Choroid plexus epithelial cell (primary cell): ENCODE measurements around the gene NEDD4L.

ENCODE experiments used
- DNase-seq: peaks from one replicate; pipeline ENCODE4 v3.0.0-alpha.2; 2010; ENCODE audit warnings: low read depth
- H3K4me3 ChIP-seq: 2 replicates; pipeline ENCODE4 v1.5.1; 2011; ENCODE audit warnings: low read depth, mild to moderate bottlenecking, control low read depth, low read length, moderate library complexity
- CTCF ChIP-seq: conservative IDR thresholded peaks from 2 replicates; pipeline ENCODE4 v1.5.1; 2011; ENCODE audit warnings: low read depth, mild to moderate bottlenecking, control low read depth, inconsistent platforms, low read length, moderate library complexity

Gene NEDD4L

DNA sequence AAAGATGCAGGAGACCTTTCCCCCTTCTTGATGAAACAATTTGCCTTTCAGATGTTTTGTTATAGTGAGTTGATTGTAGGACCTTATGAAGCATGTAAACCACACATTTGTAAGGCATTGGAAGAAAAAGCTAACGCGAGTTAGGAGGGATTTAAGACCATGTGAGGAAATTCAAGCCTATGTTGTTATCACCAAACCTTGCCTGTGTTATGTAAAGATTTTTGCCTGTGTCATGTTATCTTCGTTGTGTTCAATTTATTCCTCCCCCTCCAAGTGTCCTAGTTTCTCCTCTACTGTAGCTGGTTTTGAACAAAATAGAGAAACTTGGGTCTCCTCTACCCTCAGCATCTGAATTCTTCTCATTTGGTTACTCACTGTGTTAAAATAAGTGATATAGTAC lies 173.0 kb downstream of the NEDD4L start:
- no peak for TF ChIP-seq CTCF
- no peak for DNase-seq
- H3K4me3 ChIP-seq: no peak overlapping the region

GRCh38 chr18:58218117-58218516 lies 174.1 kb downstream of the NEDD4L start:
- no peak overlapping the region for H3K4me3 ChIP-seq
- peak; percentile 46 for DNase-seq
- no peak for TF ChIP-seq CTCF

DNA sequence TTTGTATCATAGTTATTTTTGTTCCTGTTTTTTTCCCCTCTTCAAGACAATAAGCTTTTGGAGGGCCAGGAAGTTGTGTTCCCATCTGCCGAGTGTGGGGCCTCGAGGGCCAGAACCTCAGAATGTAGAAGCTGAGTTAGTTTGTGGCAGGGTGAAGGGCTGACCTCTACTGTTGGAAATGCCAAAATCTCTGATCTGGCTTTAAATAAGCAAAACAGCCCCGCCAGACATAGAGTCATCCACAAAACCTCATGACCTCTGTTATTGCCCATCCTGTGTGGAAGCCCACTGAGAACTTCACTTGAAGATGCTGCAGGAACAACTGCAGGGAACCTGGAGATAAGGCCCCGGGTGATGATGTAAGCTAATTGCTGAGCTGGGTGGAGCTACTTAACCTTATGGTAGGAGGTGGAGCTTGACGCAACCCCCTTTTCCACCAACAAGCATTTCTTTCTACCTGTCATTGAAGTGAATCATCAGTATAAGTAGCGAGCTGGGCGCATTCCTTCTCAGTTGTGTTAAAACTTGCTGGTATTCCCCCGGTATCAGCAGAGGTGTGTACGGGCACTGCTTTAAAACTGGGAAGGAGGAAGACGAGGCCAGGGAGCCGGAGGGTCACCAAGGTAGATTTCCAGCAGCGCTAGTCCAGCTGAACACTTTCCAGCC lies 177.2 kb downstream of the NEDD4L start:
- DNase-seq: peak; percentile 91
- H3K4me3 ChIP-seq: peak overlapping the region; percentile 49
- TF ChIP-seq CTCF: no peak

DNA sequence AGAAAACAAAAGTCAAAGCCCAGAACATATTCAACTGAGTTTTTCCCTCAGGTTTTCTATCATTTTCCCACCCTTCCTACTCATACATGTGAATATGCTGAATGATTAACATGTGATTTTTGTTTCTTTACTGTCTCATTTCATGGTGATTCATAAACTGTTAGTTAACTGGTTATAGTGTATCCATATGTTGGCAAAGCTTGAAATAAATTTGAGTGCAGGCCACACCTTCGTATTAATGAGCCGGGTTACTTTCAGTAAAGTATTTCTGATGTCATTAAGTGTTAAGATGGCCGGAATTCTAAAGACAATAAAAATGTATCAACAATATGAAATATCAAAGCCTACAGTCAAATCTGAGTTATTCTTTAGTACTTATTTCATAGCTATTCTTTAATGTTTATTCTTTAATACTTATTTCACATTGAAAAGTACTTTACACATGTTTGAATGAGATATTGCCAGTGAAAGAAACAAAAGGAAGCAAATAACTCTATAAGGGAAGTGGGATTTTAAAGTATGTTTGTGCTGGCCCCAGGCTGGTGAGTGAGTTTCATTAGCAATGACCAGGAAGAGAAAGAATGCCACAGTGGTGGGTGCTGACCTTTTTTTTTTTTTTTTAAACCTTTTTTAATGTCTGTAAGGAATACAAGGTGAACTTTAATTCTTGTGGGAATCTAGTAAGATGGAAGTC lies 178.6 kb downstream of the NEDD4L start:
- H3K4me3 ChIP-seq: peak overlapping the region; percentile 49

DNA sequence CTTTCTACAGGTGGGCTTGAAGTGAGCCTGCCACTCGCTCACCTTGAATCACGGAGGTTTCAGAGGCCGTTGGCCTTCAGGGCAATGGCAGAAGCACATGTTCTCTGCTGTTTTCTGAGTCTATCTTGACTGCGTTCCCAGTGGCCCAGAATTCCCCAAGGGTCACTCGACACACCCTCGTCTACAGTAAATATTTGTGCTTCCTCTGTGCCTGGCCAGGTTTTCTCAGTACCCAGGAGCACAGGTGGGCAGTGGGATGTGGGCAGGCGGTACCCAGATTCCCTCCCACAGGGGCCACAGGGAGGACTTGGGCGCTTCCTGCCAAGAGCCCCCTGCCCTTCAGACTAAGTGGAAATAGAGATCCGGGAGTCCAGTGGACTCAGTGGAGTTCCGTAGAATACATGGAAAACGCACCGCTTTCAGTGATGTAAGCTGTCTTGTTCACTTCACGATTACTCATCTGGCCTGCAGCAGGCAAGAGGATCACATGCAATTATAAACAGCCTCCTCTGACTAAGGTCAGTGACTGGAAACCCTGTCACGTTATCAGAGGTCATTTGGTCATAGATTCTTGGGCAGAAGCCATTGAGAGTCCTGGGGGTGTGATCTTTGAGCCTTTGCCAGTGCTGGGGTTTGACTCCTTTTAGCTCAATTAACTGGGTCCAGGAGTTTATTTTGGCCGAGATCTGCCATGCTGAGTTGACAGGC lies 179.8 kb downstream of the NEDD4L start:
- DNase-seq: peak; percentile 91
- H3K4me3 ChIP-seq: peak overlapping the region; percentile 35
- TF ChIP-seq CTCF: no peak

More for the DNA sequence above, 178.6 kb downstream of the NEDD4L start:
- TF ChIP-seq CTCF: no peak
- DNase-seq: peak; percentile 13

- TF ChIP-seq CTCF: no peak
- H3K4me3 ChIP-seq: no peak overlapping the region
- no peak for DNase-seq
Observed at GRCh38 chr18:58224425-58224750, 180.4 kb downstream of the NEDD4L start.
